NCI-H146 (cell line): ENCODE measurements around the gene SLFN5.
"Not testable (repeated sequence)": the region's sequence is repeated elsewhere in the genome, so short reads cannot be mapped to it uniquely, and the experiment has no call there.

Experiments used
- DNase-seq: peaks from one replicate; lab custom pipeline; 2025; lab: John Stamatoyannopoulos, UW

The SLFN5 gene

DNA sequence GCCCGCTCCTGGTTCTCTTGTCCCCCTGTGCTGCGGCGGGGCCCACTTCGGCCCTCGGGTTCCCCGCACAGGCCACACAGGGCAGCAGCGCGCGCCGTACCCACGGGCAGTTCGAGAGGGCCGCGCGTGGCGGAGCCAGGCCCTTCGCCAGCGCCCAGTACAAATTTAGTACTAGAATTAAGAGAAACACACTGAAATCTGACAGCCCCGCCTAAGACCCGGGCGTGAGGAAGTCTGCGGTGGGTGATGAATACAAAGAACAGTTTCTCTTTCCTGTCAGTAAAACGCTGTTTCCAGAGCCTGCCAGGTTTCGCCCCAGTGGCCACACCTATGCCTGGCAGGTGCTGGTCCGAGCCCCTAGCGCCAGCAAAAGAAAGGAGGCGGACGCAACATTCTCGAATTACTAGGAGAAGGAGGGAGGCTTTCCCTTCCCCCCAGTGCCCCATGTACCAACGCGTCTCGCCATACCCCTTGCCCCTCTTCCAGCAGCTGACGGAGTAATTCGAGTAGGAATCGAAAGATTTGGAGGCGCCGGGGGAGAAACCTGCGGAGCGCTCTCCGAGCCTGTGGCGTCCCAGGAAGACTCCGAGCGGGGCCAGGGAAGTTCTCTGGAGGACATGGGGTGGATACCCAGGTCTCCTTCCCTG lies 591 bp upstream of the SLFN5 start:
- DNase-seq, result peak; percentile 64

DNA sequence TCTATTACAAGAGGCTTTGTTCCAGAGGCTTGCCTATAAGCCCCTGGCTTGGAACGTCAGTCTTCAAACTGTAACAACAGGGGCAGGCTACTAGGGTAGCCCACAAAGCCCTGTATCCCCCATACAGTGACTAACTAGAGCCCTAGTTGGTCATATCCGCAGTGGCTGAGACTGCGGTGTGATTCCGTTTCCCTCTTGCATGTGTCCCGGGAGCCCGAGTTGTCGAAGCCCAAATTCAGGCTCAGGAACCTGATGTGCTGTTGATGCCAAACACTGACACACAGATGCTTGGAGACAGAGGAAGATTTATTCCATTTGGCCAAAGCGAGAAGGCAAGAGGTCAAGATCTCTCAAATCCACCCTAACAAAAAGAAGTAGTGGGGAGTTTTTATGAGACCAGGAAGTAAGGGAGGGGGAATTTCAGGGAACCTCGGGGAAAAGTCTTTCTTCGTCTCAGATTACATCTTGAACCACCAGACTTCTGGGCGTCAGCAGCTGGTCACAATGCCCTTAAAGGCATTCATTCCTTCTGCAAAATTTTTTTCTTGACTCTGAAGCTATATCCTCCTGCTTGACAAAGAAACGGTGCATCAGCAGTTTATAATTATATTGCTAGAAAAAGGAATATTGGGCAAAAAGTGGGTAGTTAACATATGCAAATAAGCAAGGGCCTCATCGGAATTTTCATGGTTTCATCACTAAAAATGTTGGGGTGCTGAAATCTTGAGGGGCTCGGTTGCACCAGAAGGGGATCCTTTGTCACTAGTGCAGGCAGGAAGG lies 879 bp downstream of the SLFN5 start:
- DNase-seq, result no peak

DNA sequence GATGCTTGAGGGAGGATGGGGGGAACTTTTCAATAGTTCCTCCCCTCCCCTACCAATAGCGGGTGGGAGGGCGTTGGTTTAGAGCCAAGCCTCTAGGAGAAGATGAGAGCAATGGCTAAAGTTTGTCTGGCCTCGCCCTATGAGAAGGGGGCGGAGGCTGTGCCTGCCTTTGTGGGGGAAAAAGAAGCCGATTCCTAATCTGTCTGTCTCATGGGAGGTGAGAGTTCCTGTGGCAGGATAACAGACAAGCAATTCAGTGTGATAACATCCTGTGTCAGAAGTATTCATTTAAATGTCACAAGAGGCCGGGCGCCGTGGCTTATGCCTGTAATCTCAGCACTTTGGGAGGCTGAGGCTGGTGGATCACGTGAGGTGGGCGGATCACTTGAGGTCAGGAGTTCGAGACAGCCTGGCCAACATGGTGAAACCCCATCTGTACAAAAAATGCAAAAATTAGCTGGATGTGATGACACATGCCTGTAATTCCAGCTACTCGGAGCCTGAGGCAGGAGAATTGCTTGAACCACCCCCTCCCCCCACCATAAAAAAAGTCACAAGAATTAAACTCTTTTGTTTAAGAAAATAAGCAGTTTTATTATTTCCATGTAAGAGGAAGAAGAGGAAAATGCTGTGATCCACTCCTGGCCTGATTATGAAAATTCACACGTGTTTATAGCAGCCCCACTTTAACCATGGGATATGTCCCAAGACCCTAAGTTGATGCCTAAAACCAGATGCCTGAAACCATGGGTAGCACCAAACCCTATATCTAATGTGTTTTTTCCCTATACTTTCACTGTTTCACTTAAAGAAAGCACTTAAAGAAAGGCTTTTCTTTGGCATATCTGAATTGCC lies 1.7 kb downstream of the SLFN5 start:
- no peak for DNase-seq

DNA sequence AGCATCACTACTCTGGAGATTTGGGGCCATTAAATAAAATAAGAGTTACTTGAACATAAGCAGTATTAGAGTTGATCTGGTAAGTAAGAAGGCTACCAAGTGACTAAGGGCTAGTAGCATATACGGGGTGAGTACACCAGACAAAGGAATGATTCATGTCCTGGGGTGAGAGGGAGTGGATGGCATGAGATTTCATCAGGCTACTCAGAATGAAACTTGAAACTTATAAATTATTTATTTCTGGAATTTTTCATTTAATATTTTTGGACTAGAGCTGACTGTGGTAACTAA lies 2.3 kb downstream of the SLFN5 start:
- DNase-seq, result no peak

DNA sequence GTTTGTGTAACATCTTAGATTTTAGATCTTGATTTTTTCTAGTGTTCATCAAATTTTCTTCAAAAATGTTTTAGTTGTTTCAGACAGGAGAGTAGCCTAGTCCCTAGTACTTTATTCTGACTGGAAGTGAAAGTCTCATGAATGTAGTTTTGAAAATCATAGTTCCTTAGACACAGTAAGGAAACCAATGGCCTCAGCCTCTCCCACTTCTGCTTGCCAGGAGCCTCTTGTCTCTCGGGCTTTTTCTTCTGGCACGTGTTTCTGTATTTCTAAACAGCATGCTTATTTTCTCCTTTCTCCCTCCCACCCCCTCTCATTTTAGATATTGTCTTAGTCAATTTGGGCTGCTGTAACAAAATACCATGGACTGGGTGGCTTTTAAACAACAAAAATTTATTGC lies 9.8 kb downstream of the SLFN5 start:
- DNase-seq, result no peak

DNA sequence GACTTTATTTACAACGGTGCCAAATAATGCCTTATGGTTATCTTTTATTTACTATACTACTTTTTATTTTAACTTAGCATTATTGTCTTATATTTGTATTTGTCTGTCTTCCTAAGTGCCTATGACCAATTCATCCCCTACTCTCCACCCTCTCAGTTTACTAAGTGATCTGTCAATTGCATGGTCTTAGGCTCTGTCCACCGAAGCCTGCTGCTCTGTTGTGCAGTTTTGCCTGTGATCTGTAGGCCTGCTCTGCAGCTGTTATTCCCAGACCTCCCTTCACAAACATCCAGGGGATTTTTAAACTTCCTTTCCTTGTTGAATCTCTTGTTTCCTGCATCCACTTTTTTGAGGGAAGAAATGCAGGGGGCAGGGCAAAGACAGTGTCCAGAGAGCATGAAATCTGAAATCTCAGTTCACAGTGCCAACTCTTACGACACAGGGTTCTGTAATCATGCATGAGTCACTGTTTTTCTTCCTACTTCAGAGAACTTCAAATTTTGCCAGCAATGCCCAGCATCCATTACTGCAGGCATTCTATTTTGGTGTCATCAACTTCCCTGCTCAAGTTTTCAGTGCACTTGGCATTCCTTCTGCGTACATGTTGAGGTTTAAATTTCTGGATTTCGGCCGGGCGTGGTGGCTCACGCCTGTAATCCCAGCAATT lies 11.4 kb downstream of the SLFN5 start:
- no peak for DNase-seq

DNA sequence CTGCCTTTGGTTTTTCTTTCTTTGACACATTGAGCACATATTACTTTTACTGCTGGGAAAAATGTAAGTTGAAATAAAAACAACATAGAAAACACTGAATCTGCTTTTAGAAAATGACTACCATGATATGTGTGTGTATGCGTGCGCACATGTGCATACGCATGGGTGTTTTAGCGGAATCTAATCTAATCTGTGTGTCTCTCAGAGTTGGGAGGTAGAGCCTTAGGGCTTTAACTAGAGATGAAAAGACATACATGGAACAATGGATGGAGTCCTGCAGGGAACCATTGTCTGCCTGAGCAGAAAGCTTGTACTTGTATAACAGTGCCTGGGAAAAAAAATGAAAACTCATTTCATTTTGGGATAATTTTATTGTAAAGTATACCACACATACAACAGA lies 12.4 kb downstream of the SLFN5 start:
- DNase-seq, result no peak

DNA sequence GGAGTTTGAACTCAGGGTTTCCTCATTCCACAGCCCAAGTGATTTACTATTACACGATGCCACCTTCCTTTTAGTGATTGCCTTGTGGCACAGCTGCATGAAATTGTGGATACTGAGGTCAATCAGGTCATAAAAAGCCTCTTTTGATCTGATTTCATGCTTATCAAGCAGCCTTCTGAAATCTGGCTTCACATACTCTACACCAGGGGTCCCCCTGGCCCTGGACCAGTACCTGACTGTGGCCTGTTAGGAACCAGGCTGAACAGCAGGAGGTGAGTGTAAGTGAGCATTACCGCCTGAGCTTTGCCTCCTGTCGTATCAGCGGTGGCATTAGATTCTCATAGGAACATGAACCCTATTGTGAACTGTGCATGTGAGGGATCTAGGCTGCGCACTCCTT lies 13.8 kb downstream of the SLFN5 start:
- DNase-seq, result no peak

DNA sequence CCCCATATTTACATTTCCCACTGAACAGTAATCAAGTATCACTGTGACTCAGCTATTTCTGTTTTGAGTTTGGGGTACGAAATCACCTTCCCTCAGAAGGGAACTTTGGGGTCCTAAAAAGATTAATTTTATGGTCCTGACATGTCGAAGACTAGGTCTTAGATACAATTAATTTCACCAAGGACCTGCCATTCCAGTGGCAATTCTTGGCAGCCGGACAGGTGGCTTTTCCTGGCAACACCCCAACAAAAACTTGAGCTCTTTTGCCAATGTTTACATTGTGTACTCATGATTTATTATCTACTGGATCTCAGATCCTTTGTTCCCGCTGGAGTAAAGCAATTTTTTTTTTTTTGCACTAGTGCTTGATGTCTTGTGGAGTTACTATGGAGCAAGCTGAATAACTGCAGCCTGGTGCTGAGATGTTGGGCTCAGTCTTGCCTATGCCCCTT lies 14.4 kb downstream of the SLFN5 start:
- DNase-seq, result peak; percentile 8

DNA sequence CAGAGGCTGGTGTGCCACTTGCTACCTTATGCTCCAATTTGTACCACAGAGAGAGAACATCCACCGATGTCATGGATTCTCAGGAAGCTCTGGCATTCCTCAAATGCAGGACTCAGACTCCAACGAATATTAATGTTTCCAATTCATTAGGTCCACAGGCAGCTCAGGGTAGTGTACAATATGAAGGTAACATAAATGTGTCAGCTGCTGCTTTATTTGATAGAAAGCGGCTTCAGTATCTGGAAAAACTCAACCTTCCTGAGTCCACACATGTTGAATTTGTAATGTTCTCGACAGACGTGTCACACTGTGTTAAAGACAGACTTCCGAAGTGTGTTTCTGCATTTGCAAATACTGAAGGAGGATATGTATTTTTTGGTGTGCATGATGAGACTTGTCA lies 16.1 kb downstream of the SLFN5 start:
- DNase-seq, result no peak

DNA sequence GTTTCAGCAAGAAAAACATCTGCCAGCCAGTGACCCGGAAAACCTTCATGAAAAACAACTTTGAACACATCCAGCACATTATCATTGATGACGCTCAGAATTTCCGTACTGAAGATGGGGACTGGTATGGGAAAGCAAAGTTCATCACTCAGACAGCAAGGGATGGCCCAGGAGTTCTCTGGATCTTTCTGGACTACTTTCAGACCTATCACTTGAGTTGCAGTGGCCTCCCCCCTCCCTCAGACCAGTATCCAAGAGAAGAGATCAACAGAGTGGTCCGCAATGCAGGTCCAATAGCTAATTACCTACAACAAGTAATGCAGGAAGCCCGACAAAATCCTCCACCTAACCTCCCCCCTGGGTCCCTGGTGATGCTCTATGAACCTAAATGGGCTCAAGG lies 22.2 kb downstream of the SLFN5 start:
- DNase-seq, result no peak

DNA sequence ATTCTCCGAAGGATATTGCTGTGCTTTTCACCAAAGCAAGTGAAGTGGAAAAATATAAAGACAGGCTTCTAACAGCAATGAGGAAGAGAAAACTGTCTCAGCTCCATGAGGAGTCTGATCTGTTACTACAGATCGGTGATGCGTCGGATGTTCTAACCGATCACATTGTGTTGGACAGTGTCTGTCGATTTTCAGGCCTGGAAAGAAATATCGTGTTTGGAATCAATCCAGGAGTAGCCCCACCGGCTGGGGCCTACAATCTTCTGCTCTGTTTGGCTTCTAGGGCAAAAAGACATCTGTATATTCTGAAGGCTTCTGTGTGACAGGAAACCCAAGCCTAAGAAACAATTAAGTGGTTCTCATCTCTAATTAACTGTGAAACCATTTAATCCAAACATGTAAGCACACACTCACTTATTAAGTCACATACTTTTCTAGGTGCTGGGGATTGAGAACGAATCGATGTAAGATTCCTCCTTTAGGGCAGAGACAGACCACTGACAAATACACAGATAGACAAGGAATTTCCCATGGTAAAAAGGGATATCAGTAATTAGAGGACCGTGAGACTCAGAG lies 22.8 kb downstream of the SLFN5 start:
- no peak for DNase-seq

DNA sequence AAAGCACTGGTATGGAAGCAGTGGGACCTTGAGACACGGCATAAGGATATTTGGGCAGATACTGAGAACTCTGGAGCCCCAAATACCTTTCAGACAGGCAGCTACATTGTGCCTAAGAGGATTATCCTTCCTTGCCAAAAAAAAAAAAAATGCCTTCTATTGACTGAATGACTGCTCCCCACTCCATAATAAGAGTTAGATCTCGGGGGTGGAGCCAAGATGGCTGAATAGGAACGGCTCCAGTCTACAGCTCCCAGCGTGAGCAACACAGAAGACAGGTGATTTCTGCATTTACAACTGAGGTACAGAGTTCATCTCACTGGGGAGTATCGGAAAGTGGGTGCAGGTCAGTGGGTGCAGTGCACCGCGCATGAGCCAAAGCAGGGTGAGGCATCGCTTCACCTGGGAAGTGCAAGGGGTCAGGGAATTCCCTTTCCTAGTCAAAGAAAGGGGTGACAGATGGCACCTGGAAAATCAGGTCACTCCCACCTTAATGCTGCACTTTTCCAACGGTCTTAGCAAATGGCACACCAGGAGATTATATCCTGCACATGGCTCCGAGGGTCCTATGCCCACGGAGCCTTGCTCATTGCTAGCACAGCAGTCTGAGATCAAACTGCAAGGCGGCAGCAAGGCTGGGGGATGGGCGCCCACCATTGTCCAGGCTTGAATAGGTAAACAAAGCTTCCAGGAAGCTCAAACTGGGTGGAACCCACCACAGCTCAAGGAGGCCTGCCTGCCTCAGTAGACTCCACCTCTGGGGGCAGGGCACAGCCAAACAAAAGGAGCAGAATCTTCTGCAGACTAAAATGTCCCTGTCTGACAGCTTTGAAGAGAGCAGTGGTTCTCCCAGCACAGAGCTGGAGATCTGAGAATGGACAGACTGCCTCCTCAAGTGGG lies 31.5 kb downstream of the SLFN5 start:
- DNase-seq, result not testable (repeated sequence)

DNA sequence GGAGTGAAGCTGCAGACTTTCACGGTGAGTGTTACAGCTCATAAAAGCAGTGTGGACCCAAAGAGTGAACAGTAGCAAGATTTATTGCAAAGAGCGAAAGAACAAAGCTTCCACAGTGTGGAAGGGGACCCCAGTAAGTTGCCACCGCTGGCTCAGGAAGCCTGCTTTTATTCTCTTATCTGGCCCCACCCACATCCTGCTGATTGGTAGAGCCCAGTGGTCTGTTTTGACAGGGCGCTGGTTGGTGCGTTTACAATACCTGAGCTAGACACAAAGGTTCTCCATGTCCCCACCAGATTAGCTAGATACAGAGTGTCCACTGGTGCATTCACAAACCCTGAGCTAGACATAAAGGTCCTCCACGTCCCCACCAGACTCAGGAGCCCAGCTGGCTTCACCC lies 35.6 kb downstream of the SLFN5 start:
- not testable (repeated sequence) for DNase-seq

DNA sequence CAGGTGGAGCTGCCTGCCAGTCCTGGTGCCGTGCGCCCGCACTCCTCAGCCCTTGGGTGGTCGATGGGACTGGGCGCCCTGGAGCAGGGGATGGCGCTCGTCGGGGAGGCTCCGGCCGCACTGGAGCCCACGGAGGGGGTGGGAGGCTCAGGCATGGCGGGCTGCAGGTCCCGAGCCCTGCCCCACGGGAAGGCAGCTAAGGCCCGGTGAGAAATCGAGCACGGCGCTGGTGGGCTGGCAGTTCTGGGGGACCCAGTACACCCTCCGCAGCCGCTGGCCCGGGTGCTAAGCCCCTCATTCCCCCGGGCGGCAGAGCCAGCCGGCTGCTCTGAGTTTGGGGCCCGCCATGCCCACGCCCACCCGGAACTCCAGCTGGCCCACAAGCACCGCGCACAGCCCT lies 36.0 kb downstream of the SLFN5 start:
- not testable (repeated sequence) for DNase-seq

DNA sequence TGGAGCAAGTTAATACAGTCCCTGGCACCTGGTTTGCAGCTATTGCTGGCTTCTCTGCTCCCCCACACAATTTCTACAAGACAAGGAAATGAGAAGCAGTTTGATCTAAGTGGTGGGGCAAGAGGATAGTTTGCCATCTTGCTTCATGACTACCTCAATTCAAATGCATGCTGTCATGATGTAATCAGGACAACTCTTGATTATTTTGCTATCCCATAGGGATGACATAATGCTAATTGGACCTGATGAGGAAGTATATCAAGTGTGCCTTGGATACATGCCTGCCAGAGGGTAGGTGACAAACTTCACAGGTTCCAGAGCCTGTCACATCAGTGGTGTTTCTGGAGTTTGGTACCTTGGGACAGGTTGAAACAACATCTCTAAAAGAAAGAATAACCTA lies 40.9 kb downstream of the SLFN5 start:
- no peak for DNase-seq

DNA sequence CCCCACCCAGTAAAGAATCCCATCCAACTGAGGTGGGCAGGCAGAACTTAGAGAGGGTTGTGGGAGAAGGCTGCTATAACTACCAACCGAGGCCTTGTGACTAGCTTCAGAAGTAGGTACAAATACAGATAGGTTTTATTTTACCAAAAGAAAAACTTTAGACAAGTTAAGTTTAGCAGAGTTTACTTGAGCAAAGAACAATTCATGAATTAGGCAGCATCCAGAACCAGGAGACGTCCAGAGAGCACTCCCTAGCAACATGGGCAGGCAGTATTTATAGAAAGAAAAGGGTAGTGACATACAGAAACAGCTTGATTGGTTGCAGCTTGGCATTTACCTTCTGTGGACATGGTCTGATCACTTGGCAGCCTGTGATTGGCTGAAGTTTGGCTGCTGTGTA lies 42.1 kb downstream of the SLFN5 start:
- DNase-seq, result no peak

DNA sequence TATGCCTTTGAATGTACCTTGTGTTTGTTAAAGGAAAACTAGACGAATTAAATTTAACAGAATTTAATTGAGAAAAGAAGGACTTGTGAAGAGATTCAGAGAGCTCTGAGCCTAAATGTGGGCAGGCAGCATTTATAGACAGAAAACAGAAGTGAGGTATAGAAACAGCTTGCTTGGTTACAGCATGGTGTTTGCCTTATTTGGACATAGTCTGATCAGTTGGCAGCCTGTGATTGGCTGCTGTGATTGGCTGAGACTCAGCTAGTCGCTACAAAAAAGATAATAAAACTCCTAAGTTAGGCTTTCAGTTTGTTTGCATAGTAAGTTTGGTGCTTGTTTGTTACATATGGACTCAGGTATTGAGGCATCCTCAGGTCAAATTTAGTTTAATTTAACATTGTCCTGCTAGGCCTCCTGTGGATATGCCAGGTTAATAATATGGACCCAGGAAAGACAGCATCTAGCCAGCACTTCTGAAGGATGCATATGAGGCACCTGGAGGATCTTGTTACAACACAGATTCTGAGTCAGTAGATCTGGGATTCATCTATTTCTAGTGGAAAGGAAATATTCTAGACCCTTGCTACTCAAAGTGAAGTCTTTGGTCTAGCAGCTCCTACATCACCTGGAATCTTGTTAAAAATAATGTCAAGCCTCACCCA lies 43.4 kb downstream of the SLFN5 start:
- no peak for DNase-seq

DNA sequence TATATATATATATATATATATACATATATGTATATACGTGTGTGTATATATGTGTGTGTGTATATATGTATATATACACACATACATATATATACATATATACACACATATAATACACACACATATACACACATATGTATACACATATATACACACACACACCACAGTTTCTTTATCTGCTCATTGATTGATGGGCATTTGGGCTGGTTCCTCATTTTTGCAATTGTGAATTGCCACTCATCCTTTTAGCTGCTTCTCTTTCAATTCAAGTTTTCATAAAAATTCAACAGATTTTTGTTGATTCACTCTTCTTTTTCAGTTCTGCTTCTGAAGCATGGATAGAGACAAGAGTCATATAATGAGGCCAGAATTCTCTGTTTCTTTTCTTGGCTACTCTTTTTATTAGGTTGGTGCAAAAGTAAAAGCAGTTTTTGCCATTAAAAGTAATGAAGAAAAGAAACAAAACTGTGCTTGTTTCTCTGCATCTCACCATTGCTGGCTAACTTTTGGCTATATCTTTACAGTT lies 44.5 kb downstream of the SLFN5 start:
- DNase-seq, result no peak

DNA sequence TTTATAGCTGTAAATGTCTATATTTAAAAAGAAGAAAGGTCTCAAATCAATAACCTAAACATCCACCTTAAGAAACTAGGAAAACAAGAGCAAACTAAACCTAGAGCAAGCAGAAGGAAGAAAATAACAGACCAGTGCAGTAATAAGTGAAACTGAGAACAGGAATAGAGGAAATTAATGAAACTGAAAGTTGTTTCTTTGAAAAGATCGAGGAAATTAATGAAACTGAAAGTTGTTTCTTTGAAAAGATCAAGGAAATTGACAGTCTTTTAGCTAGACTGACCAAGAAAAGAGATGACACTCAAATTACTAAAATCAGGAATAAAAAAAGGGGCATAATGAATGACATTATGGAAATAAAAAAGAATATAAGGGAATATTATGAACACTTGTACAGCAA lies 46.4 kb downstream of the SLFN5 start:
- DNase-seq, result no peak
